Neural cell (in vitro differentiated cells): Measurements from ENCODE around the gene CNTF. TPM values are rescaled to one million over a fixed set of nuclear protein-coding genes. Genes with fewer than 3 reads are reported as not detected.

Experiments used
- H2AFZ ChIP-seq: fragments of 200-600, 300-800 bp; sonication (generic), shearing (Covaris generic); 2 replicates; pipeline ENCODE4 v1.6.0; 2014; ENCODE audit warnings: low read depth, mild to moderate bottlenecking, antibody characterized with exemption, low read length, moderate library complexity
- H3F3A ChIP-seq: fragments of 200-600 bp; shearing (Covaris generic); 2 replicates; pipeline ENCODE4 v1.6.1; 2016; ENCODE audit warnings: mild to moderate bottlenecking, moderate library complexity, mixed read lengths, antibody characterized with exemption, low read length; ENCODE audit not compliant: insufficient read depth, poor library complexity, severe bottlenecking
- H3K27ac ChIP-seq: fragments of 200-600, 300-800 bp; sonication (generic), shearing (Covaris generic); 2 replicates; pipeline ENCODE4 v1.5.1; 2014; ENCODE audit warnings: mild to moderate bottlenecking, low read length, moderate library complexity
- H3K27me3 ChIP-seq: fragments of 300-800, 200-600 bp; sonication (generic), shearing (Covaris generic); 2 replicates; pipeline ENCODE4 v1.6.0; 2014; ENCODE audit warnings: mild to moderate bottlenecking, low read depth, low read length, moderate library complexity; ENCODE audit not compliant: insufficient read depth
- H3K36me3 ChIP-seq: fragments of 300-800, 200-600 bp; sonication (generic), shearing (Covaris generic); 2 replicates; pipeline ENCODE4 v1.5.1; 2014; ENCODE audit warnings: mild to moderate bottlenecking, antibody characterized with exemption, low read length, moderate library complexity; ENCODE audit not compliant: insufficient read depth
- H3K4me2 ChIP-seq: fragments of 300-800, 200-600 bp; sonication (generic), shearing (Covaris generic); 2 replicates; pipeline ENCODE4 v1.6.0; 2014; ENCODE audit warnings: mild to moderate bottlenecking, low read length
- H3K4me3 ChIP-seq: fragments of 300-800, 200-600 bp; sonication (generic), shearing (Covaris generic); 2 replicates; pipeline ENCODE4 v1.5.1; 2014; ENCODE audit warnings: mild to moderate bottlenecking, low read length, moderate library complexity
- H3K79me2 ChIP-seq: fragments of 200-600 bp; shearing (Covaris generic); replicated peaks from 2 replicates; pipeline ENCODE4 v1.6.0; 2014; ENCODE audit warnings: mild to moderate bottlenecking, low read length, moderate library complexity; ENCODE audit not compliant: insufficient read depth
- H3K9ac ChIP-seq: fragments of 300-800, 200-600 bp; sonication (generic), shearing (Covaris generic); 2 replicates; pipeline ENCODE4 v1.6.1; 2016; ENCODE audit warnings: mild to moderate bottlenecking, low read length, mixed read lengths
- H3K9me2 ChIP-seq: fragments of 200-600 bp; shearing (Covaris generic); 2 replicates; pipeline ENCODE4 v1.6.1; 2016; ENCODE audit warnings: mild to moderate bottlenecking, low read length, mixed read lengths; ENCODE audit not compliant: insufficient read depth
- H3K9me3 ChIP-seq: fragments of 200-600, 300-800 bp; sonication (generic), shearing (Covaris generic); 2 replicates; pipeline ENCODE4 v1.6.1; 2016; ENCODE audit warnings: mild to moderate bottlenecking, mixed run types, low read length, moderate library complexity, mixed read lengths
- H4K20me1 ChIP-seq: fragments of 200-600 bp; shearing (Covaris generic); 2 replicates; pipeline ENCODE4 v1.6.1; 2016; ENCODE audit warnings: mild to moderate bottlenecking, mixed run types; ENCODE audit not compliant: insufficient read depth
- EP300 ChIP-seq: fragments of 450-650 bp; conservative IDR thresholded peaks from 2 replicates; pipeline ENCODE4 v1.6.1; 2014; ENCODE audit warnings: antibody characterized with exemption, mild to moderate bottlenecking, moderate library complexity; ENCODE audit not compliant: poor library complexity, severe bottlenecking
- EZH2 ChIP-seq: fragments of 200-600, 300-800 bp; shearing (Covaris generic), sonication (generic); IDR thresholded peaks from 2 replicates; pipeline ENCODE4 v1.6.1; 2014; ENCODE audit warnings: antibody characterized with exemption, low read length, borderline replicate concordance, mild to moderate bottlenecking; ENCODE audit not compliant: insufficient read depth, poor library complexity, severe bottlenecking
- MXI1 ChIP-seq: fragments of 450-650 bp; conservative IDR thresholded peaks from 2 replicates; pipeline ENCODE4 v1.6.1; 2014; ENCODE audit warnings: antibody characterized with exemption, mild to moderate bottlenecking; ENCODE audit not compliant: poor library complexity, severe bottlenecking
- POLR2AphosphoS5 ChIP-seq: IDR thresholded peaks from 2 replicates; pipeline ENCODE4 v1.6.1; 2012
- RAD21 ChIP-seq: fragments of 450-650 bp; conservative IDR thresholded peaks from 2 replicates; pipeline ENCODE4 v1.6.1; 2014; ENCODE audit warnings: antibody characterized with exemption, mild to moderate bottlenecking, moderate library complexity
- SMC3 ChIP-seq: fragments of 450-650 bp; conservative IDR thresholded peaks from 2 replicates; pipeline ENCODE4 v1.6.1; 2014; ENCODE audit warnings: antibody characterized with exemption, mild to moderate bottlenecking, moderate library complexity; ENCODE audit not compliant: poor library complexity
- TAF1 ChIP-seq: IDR thresholded peaks from 2 replicates; pipeline ENCODE4 v1.6.1; 2012; ENCODE audit warnings: low read depth
- polyA plus RNA-seq: library from polyadenylated mRNA; depleted of rRNA; stranded (reverse); fragments of >200 nt; gene quantifications from 2 replicates; pipeline ENCODE4 v1.2.3, GENCODE V29; 2014
- TF ChIP-seq, protein P1 (sequence below): IDR thresholded peaks from 2 replicates; pipeline ENCODE4 v1.6.1; 2012; ENCODE audit warnings: borderline replicate concordance
- TF ChIP-seq, protein P2 (sequence below): fragments of 450-650 bp; IDR thresholded peaks from 2 replicates; pipeline ENCODE4 v1.5.1; 2014; ENCODE audit warnings: antibody characterized with exemption, mild to moderate bottlenecking, moderate library complexity; ENCODE audit not compliant: poor library complexity, severe bottlenecking

Gene CNTF
- polyA plus RNA-seq, 1 donor from 2014 or later = 2.3 TPM

DNA sequence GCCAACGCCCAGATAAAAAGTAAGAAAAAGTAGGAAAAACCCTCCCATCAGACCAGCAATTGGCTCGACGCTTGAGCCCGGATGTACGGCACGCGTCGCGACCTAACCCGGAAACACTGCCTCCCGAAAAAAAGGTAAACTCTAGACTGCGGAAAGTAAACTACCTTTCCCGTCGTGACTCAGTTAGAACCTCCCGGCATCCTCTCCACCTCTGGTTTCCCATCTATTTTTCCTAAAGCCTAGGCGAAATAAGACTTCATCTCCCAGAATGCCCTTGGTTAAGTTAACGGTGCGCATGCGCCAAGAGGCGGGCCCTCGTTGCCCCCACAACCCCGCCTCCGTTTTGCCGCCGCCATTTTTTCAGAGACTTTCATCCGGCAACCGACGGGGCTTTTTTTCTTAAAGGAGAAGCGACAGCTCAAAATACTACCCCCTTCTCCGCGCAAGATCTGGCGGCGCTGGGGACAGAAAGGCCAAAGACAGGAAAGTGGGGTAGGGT, 44.3 kb upstream of the CNTF start:
- peak overlapping the region; percentile 74 for H3K4me3 ChIP-seq
- peaks cover 35% of the 10 kb centered on the region for H3K79me2 ChIP-seq
- no peaks in the 10 kb centered on the region for H3K9me3 ChIP-seq
- no peaks in the 10 kb centered on the region for H3K9me2 ChIP-seq
- peaks cover 6% of the 10 kb centered on the region for H3F3A ChIP-seq
- no peak for TF ChIP-seq RAD21
- TF ChIP-seq EP300 = peak; percentile 60
- TF ChIP-seq MXI1 = peak; percentile 63
- peak; percentile 52 for TF ChIP-seq POLR2AphosphoS5
- peak; percentile 59 for TF ChIP-seq TAF1
- peak overlapping the region; percentile 95 for H3K4me2 ChIP-seq
- no peaks in the 10 kb centered on the region for H3K36me3 ChIP-seq
- no peaks in the 10 kb centered on the region for H3K27me3 ChIP-seq
- H3K9ac ChIP-seq = peak overlapping the region; percentile 99
- H2AFZ ChIP-seq = peak overlapping the region; percentile 86
- peak overlapping the region; percentile 100 for H3K27ac ChIP-seq
- no peaks in the 10 kb centered on the region for H4K20me1 ChIP-seq

DNA sequence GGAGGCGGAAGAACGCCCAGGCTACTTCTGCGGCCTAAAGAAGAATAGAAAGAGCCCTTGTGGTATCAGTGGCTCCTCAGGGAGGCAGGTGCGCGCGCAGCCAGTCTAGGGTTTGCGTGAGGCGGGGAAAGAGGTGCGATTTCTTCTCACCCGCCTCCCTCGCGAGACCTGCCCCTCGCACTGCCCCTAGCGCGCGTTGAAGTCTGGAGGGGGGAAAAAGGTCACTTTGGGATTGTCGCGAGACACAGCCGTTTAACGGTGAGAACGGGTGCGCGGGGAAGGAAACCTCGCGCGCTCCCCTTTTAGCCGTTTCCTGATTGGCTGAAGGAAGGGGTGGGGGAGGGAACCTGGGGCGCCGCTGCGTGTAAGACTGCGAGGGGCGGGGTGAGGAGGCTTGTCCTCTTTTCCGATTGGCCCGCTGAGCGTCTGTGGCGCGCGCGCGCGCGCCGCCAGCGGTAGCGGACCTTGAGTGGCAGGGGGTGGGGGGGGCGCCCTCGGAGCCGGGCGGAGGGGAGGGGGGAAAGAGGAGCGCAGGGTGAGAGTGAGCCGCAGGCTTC, 43.8 kb upstream of the CNTF start, which contains the start of gene ZFP91:
ZFP91 (plus strand) TSS at position 429 of the 557 bp plus-strand sequence. CDS start 219 bp downstream, outside the sequence.
- Histone ChIP-seq H3K9me3 (no peaks in the 10 kb centered on the region), H3K9ac (peak within 1 kb of the TSS; percentile 99), H3K27me3 (no peaks in the 10 kb centered on the region), H3K4me2 (peak within 1 kb of the TSS; percentile 95), H3F3A (peaks cover 6% of the 10 kb centered on the region), H3K36me3 (no peaks in the 10 kb centered on the region), H2AFZ (peak within 1 kb of the TSS; percentile 86), H3K9me2 (no peaks in the 10 kb centered on the region), H3K79me2 (peaks cover 40% of the 10 kb centered on the region), H3K27ac (peak within 1 kb of the TSS; percentile 100), H4K20me1 (no peaks in the 10 kb centered on the region), H3K4me3 (peak within 1 kb of the TSS; percentile 74)
- TF ChIP-seq, protein P1, sequence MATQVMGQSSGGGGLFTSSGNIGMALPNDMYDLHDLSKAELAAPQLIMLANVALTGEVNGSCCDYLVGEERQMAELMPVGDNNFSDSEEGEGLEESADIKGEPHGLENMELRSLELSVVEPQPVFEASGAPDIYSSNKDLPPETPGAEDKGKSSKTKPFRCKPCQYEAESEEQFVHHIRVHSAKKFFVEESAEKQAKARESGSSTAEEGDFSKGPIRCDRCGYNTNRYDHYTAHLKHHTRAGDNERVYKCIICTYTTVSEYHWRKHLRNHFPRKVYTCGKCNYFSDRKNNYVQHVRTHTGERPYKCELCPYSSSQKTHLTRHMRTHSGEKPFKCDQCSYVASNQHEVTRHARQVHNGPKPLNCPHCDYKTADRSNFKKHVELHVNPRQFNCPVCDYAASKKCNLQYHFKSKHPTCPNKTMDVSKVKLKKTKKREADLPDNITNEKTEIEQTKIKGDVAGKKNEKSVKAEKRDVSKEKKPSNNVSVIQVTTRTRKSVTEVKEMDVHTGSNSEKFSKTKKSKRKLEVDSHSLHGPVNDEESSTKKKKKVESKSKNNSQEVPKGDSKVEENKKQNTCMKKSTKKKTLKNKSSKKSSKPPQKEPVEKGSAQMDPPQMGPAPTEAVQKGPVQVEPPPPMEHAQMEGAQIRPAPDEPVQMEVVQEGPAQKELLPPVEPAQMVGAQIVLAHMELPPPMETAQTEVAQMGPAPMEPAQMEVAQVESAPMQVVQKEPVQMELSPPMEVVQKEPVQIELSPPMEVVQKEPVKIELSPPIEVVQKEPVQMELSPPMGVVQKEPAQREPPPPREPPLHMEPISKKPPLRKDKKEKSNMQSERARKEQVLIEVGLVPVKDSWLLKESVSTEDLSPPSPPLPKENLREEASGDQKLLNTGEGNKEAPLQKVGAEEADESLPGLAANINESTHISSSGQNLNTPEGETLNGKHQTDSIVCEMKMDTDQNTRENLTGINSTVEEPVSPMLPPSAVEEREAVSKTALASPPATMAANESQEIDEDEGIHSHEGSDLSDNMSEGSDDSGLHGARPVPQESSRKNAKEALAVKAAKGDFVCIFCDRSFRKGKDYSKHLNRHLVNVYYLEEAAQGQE = peak; percentile 75
- TF ChIP-seq RAD21 (no peak), EP300 (no peak), POLR2AphosphoS5 (peak; percentile 85), SMC3 (no peak), EZH2 (no peak), MXI1 (no peak), TAF1 (peak; percentile 44)
- TF ChIP-seq, protein P2, sequence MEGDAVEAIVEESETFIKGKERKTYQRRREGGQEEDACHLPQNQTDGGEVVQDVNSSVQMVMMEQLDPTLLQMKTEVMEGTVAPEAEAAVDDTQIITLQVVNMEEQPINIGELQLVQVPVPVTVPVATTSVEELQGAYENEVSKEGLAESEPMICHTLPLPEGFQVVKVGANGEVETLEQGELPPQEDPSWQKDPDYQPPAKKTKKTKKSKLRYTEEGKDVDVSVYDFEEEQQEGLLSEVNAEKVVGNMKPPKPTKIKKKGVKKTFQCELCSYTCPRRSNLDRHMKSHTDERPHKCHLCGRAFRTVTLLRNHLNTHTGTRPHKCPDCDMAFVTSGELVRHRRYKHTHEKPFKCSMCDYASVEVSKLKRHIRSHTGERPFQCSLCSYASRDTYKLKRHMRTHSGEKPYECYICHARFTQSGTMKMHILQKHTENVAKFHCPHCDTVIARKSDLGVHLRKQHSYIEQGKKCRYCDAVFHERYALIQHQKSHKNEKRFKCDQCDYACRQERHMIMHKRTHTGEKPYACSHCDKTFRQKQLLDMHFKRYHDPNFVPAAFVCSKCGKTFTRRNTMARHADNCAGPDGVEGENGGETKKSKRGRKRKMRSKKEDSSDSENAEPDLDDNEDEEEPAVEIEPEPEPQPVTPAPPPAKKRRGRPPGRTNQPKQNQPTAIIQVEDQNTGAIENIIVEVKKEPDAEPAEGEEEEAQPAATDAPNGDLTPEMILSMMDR = peak; percentile 39
